K562 (cell line): ENCODE measurements around the gene RARRES2. TPM values are rescaled to one million over a fixed set of nuclear protein-coding genes. Genes with fewer than 3 reads are reported as not detected.

Source experiments
- ATAC-seq: fragments of 200-7000 bp; cut with Tn5 transposase; 3 replicates; pipeline ENCODE4 v1.9.1; 2020; ENCODE audit warnings: moderate library complexity
- BruUV-seq: library from RNA; stranded (reverse); fragments of 400-500 nt; replicated peaks from 2 replicates; lab custom pipeline; 2021; lab: Mats Ljungman, UMichigan
- CTCF ChIA-PET: fragments of 300-600 bp; formaldehyde crosslinking; extraction: SDS; loops from one replicate; lab custom pipeline; 2021; ENCODE audit warnings: low intra/inter-chr PET ratio; lab: Yijun Ruan, JAX
- POLR2A ChIA-PET: fragments of 300-600, 350-650 bp; sonication (Branson Sonifier 250); formaldehyde crosslinking; extraction: SDS; loops from one replicate; lab custom pipeline; 2021; ENCODE audit warnings: antibody characterized with exemption, inconsistent platforms; lab: Yijun Ruan, JAX
- DNase-seq, 4 experiments: peaks; one replicate each; pipeline versions ENCODE4 v3.0.0 to v3.0.0-alpha.2; 2011 to 2018; ENCODE audit warnings: low spot score in 3 of 4, mixed read lengths in 3 of 4; ENCODE audit errors: extremely low read depth in 1 of 4
- FAIRE-seq: peaks from 2 replicates; lab custom pipeline; 2011; peaks lifted over from hg19 to GRCh38; lab: Jason Lieb, UNC
- H2AFZ ChIP-seq: 2 replicates; pipeline ENCODE4 v1.6.0; 2011; ENCODE audit warnings: low read depth, low read length, control low read depth, inconsistent platforms
- H3K27ac ChIP-seq: fragments of 200-600 bp; 3 replicates; pipeline ENCODE4 v1.8.0; 2011; ENCODE audit warnings: low read depth, mild to moderate bottlenecking, control low read depth, inconsistent platforms, low read length, moderate library complexity, mixed read lengths; ENCODE audit errors: extremely low read depth
- H3K27me3 ChIP-seq, 2 experiments: fragments of 300-600 bp in 1 of 2; 2 replicates in 1 of 2; 3 replicates in 1 of 2; pipeline versions ENCODE4 v1.6.0 to v1.8.0; 2011; ENCODE audit warnings: inconsistent platforms in 2 of 2, low read length in 2 of 2, mild to moderate bottlenecking in 1 of 2, mixed read lengths in 1 of 2, moderate library complexity in 1 of 2; ENCODE audit not compliant: control insufficient read depth in 2 of 2, insufficient read depth in 2 of 2
- H3K36me3 ChIP-seq: fragments of 300-600 bp; 3 replicates; pipeline ENCODE4 v1.8.0; 2011; ENCODE audit warnings: mild to moderate bottlenecking, low read length, inconsistent platforms; ENCODE audit not compliant: control insufficient read depth, insufficient read depth
- H3K4me1 ChIP-seq, 2 experiments: fragments of 200-600 bp in 1 of 2; replicated peaks in 1 of 2; 2 replicates in 1 of 2; 3 replicates in 1 of 2; pipeline versions ENCODE4 v1.5.1 to v1.8.0; 2011; ENCODE audit warnings: inconsistent platforms in 2 of 2, low read length in 2 of 2, mild to moderate bottlenecking in 1 of 2, mixed read lengths in 1 of 2, moderate library complexity in 1 of 2; ENCODE audit not compliant: control insufficient read depth in 2 of 2, insufficient read depth in 2 of 2
- H3K4me2 ChIP-seq: 2 replicates; pipeline ENCODE4 v1.6.1; 2011; ENCODE audit warnings: low read length, control low read depth, inconsistent platforms, mixed read lengths; ENCODE audit not compliant: insufficient read depth
- H3K4me3 ChIP-seq: fragments of 200-600 bp; sonication (generic), shearing (Covaris generic); 2 replicates; pipeline ENCODE4 v1.5.1; 2016; ENCODE audit warnings: control low read depth, inconsistent platforms
- H3K79me2 ChIP-seq: fragments of 200-600 bp; 3 replicates; pipeline ENCODE4 v1.8.0; 2011; ENCODE audit warnings: low read length, inconsistent platforms; ENCODE audit not compliant: control insufficient read depth, insufficient read depth
- H3K9ac ChIP-seq, 2 experiments: 2 replicates each; pipeline versions ENCODE4 v1.6.0 to v1.6.1; 2011; ENCODE audit warnings: low read depth in 2 of 2, low read length in 2 of 2, control low read depth in 1 of 2, inconsistent platforms in 1 of 2, mild to moderate bottlenecking in 1 of 2, mixed read lengths in 1 of 2; ENCODE audit not compliant: insufficient read depth in 1 of 2
- H3K9me1 ChIP-seq: one replicate; pipeline ENCODE4 v1.6.0; 2011; ENCODE audit warnings: inconsistent platforms, mild to moderate bottlenecking, low read length, moderate library complexity; ENCODE audit not compliant: control insufficient read depth, insufficient read depth
- H3K9me3 ChIP-seq: replicated peaks from 2 replicates; pipeline ENCODE4 v1.5.1; 2011; ENCODE audit warnings: low read depth, low read length, inconsistent platforms; ENCODE audit not compliant: control insufficient read depth, insufficient read depth
- H4K20me1 ChIP-seq: replicated peaks from 2 replicates; pipeline ENCODE4 v1.6.1; 2011; ENCODE audit warnings: low read length, inconsistent platforms, mixed read lengths; ENCODE audit not compliant: control insufficient read depth, insufficient read depth
- FIP1L1 ChIP-seq: fragments of 200-400 bp; formaldehyde crosslinking; IDR thresholded peaks from 2 replicates; pipeline ENCODE4 v1.6.1; 2018; ENCODE audit warnings: mild to moderate bottlenecking, low read depth, low read length; ENCODE audit not compliant: poor library complexity, severe bottlenecking
- LARP7 ChIP-seq: fragments of 450-650 bp; IDR thresholded peaks from 2 replicates; pipeline ENCODE4 v1.6.1; 2016
- TBP ChIP-seq: optimal IDR thresholded peaks from 2 replicates; pipeline ENCODE3; 2011; ENCODE audit warnings: low read depth, low read length, improper control_type of control experiment
- ZKSCAN8 ChIP-seq: fragments of 200-800 bp; sonication (Bioruptor generic); IDR thresholded peaks from 2 replicates; pipeline ENCODE4 v1.6.1; 2016; ENCODE audit warnings: missing genetic modification characterization, missing compliant biosample characterization
- ZNF23 ChIP-seq: fragments of 250-450 bp; sonication (Bioruptor Pico); IDR thresholded peaks from 2 replicates; pipeline ENCODE4 v1.4.0; 2020; ENCODE audit warnings: mild to moderate bottlenecking
- ZNF316 ChIP-seq: fragments of 450-650 bp; IDR thresholded peaks from 2 replicates; pipeline ENCODE4 v1.6.1; 2016
- ZNF717 ChIP-seq: fragments of 250-450 bp; sonication (Bioruptor Pico); IDR thresholded peaks from 2 replicates; pipeline ENCODE4 v1.5.0; 2021
- ZNF76 ChIP-seq: fragments of 250-450 bp; sonication (Bioruptor Pico); IDR thresholded peaks from 2 replicates; pipeline ENCODE4 v1.4.0; 2020; ENCODE audit warnings: mild to moderate bottlenecking, moderate library complexity, borderline replicate concordance
- WGBS: fragments of 100-300 bp; shearing (Covaris generic); methylation state at CpG from one replicate; pipeline ENCODE4 v1.1.6; 2016; ENCODE audit warnings: low coverage, mixed read lengths; ENCODE audit not compliant: insufficient coverage; ENCODE audit errors: missing lambda C conversion rate; 5-methylcytosine and 5-hydroxymethylcytosine counted together
- in situ Hi-C: fragments of 300-500 bp; cut with MboI; formaldehyde crosslinking; loops from 4 replicates; pipeline ENCODE4 v1.15.0; 2018; ENCODE audit warnings: inconsistent platforms, mixed read lengths
- intact Hi-C: fragments of 100-400 bp; cut with micrococcal nuclease; formaldehyde crosslinking; loops from 2 replicates; pipeline ENCODE4 v1.14.2; 2022
- polyA plus RNA-seq, 8 experiments: library from polyadenylated mRNA; depleted of rRNA in 4 of 8; stranded (reverse) in 5 of 8; unstranded in 3 of 8; fragments of >200 nt; fragmentation: Nextera tagmentation in 2 of 8; fragmentation: Illumina TruSeq in 1 of 8; extraction: Ambion mirVana in 2 of 8; extraction: Trizol in 1 of 8; gene quantifications; 2 replicates each; pipeline versions ENCODE4 v1.2.1 to v1.2.3, GENCODE V29; 2011 to 2014; ENCODE audit warnings: inconsistent platforms in 1 of 8, missing spikeins in 1 of 8
- total RNA-seq, 7 experiments: library from RNA; depleted of rRNA in 6 of 7; stranded (reverse); fragments of >200 nt in 6 of 7; fragmentation: Illumina TruSeq in 2 of 7; extraction: Trizol in 2 of 7; gene quantifications; 2 replicates each; pipeline versions ENCODE4 v1.2.1 to v1.2.3, GENCODE V29; 2011 to 2021; ENCODE audit warnings: low replicate concordance in 1 of 7
- TF ChIP-seq, protein P1 (sequence below): sonication (generic); formaldehyde crosslinking; IDR thresholded peaks from 2 replicates; pipeline ENCODE4 v1.8.1; 2023; ENCODE audit warnings: mild to moderate bottlenecking, missing genetic modification reagents

RARRES2 gene
- total and polyA plus RNA-seq, 9 of the 15 experiments (the other 6 are each of a cell fraction or from before 2014, with no cell fraction given): 0.11 to 1.7 (median 0.23) TPM; not detected in 6

DNA sequence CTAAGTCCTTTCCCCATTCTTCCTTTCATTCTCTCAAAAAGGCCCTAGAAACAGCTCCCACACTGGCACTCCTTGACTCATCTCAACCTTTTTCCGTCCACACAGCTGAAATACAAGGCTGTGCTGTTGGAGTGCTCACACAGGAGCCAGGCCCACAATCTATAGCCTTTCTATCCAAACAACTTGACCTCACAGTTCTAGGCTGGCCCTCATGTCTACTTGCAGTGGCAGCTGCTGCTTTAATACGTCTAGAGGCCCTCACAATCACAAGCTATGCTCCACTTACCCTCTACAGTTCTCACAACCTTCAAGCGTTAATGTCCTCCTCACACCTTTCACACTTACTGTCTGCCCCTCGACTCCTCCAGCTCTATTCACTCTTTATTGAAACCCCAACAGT is 30.3 kb downstream of the RARRES2 start:
- no peak for FAIRE-seq
- Histone ChIP-seq H2AFZ (no peak overlapping the region), H3K79me2 (peaks cover 30% of the 10 kb centered on the region)
- in situ Hi-C loops: no loop called here
- BruUV-seq: no TSS peak
- TF ChIP-seq ZNF76: no peak
- no peak for TF ChIP-seq FIP1L1
- no peak for TF ChIP-seq LARP7
- no peak for TF ChIP-seq TBP
- no peak for TF ChIP-seq ZNF23 (CRISPR knock-in tag)
- TF ChIP-seq ZNF717 (CRISPR knock-in tag): no peak
- TF ChIP-seq, protein P1, sequence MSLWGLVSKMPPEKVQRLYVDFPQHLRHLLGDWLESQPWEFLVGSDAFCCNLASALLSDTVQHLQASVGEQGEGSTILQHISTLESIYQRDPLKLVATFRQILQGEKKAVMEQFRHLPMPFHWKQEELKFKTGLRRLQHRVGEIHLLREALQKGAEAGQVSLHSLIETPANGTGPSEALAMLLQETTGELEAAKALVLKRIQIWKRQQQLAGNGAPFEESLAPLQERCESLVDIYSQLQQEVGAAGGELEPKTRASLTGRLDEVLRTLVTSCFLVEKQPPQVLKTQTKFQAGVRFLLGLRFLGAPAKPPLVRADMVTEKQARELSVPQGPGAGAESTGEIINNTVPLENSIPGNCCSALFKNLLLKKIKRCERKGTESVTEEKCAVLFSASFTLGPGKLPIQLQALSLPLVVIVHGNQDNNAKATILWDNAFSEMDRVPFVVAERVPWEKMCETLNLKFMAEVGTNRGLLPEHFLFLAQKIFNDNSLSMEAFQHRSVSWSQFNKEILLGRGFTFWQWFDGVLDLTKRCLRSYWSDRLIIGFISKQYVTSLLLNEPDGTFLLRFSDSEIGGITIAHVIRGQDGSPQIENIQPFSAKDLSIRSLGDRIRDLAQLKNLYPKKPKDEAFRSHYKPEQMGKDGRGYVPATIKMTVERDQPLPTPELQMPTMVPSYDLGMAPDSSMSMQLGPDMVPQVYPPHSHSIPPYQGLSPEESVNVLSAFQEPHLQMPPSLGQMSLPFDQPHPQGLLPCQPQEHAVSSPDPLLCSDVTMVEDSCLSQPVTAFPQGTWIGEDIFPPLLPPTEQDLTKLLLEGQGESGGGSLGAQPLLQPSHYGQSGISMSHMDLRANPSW (CRISPR knock-in tag): no peak
- no peak for TF ChIP-seq ZNF316
- no peak for TF ChIP-seq ZKSCAN8 (CRISPR knock-in tag)
- TF ChIP-seq, all 486 proteins: peak for 0
- peaks cover 28 to 52% of the 10 kb centered on the region in 2 experiments for H3K4me1 ChIP-seq
- no peak overlapping the region for H3K4me3 ChIP-seq
- DNase-seq (no peak), ATAC-seq (no peak)
- H3K36me3 ChIP-seq: no peaks in the 10 kb centered on the region; the same call in 2 of the 3 replicates
- H3K9ac ChIP-seq: no peak overlapping the region
- intact Hi-C loops: loop anchor here (10.0 kb wide), 2 partner anchors 684 to 774 kb away; partner anchors contain the start of genes AGAP3, FASTK, NOS3 and TMUB1
- H3K27me3 ChIP-seq: no peaks in the 10 kb centered on the region
- no peak overlapping the region for H3K4me2 ChIP-seq
- H4K20me1 ChIP-seq: no peaks in the 10 kb centered on the region
- no peak overlapping the region for H3K27ac ChIP-seq
- 79% methylated on average over 4 of the region's 4 CpGs for WGBS
- ChIA-PET CTCF (no interaction called here), POLR2A (interaction anchor here (0.7 kb wide), 1 partner anchor 11 kb away, joined by 4 read pairs; no protein-coding TSS in a partner anchor)
- peaks cover 4% of the 10 kb centered on the region for H3K9me1 ChIP-seq
- H3K9me3 ChIP-seq: no peaks in the 10 kb centered on the region
